HG02623 (cell line): ENCODE data around the gene PAH.
"Not testable (repeated sequence)": the region's sequence is repeated elsewhere in the genome, so short reads cannot be mapped to it uniquely, and the experiment has no call there.

Experiments
- ATAC-seq: cut with Tn5 transposase; IDR thresholded peaks from one replicate; pipeline ENCODE4 v1.9.1; 2021; ENCODE audit warnings: moderate library complexity; ENCODE audit not compliant: unreplicated experiment

Gene PAH

GRCh38 chr12:102833687-102834441 is 83.2 kb downstream of the PAH start:
- no peak for ATAC-seq

DNA sequence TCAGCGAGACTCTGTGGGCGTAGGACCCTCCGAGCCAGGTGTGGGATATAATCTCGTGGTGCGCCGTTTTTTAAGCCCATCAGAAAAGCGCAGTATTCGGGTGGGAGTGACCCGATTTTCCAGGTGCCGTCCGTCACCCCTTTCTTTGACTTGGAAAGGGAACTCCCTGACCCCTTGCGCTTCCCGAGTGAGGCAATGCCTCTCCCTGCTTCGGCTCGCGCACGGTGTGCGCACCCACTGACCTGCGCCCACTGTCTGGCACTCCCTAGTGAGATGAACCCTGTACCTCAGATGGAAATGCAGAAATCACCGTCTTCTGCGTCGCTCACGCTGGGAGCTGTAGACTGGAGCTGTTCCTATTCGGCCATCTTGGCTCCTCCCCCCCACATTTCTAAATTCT is 84.2 kb downstream of the PAH start:
- ATAC-seq: not testable (repeated sequence)

GRCh38 chr12:102824218-102824835 is 92.7 kb downstream of the PAH start:
- no peak for ATAC-seq

- ATAC-seq: no peak
Measured at GRCh38 chr12:102821149-102821548, 95.9 kb downstream of the PAH start.

DNA sequence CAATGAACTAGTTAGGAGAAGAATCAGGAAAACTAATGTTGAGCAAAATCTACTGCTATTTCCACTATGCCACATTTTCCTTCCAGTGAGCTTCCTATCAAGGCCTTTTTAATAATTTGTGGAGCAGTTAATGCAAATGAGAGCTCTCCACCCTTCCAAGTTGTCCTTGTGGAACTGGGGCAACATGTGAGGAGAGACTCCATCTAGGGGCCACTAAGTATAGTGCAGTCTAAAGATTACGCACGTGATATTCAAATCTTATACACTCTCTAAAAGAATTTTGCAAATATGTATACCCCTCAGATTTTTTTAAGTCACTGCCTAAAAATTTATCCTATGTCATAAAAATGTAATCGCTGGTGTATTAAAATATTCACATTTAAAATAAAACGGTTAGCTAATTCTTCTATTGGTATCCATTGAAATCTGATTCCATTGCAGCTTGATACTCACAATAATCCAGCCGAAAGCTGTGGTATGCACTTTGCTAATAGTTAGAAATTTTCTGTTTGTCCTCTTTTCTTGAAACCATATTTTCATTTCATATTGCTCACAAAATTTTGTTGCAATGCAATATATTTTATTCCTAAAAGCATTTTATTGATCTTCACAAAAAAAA is 100.1 kb downstream of the PAH start:
- no peak for ATAC-seq

DNA sequence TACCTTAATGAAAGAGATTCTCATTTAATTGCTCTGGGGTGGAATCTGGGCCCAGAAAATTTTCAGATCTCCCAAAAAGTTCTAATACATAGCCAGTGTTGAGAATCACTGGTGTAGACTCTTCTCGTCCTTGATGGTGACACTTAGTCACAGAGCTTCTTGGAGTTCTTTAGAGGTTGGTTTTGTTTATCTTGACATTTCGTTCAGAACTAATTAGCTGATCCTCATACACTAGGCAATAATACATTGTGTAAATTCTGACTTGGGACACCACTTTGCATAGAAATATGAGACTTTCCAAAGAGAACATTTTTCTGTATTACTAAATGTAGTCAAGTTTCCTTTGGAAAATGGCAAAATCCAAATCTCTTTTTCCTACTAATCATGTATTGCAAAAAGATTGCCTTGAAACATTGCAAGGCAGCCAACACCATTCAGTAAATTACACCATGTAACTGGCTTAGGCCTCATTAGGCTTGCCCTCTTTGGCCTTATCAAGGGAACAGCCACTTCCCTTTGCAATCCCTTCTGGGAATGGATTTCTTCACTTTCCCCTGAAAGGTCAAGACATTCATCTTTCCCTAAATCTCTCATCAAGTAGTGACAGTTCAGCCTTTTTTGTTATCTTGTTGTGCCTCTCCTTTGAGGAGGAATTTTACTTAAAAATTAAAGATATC is 102.2 kb downstream of the PAH start:
- no peak for ATAC-seq

- no peak for ATAC-seq
Measured at GRCh38 chr12:102812344-102812743, 104.7 kb downstream of the PAH start.

- no peak for ATAC-seq
Measured at GRCh38 chr12:102811110-102811737, 105.8 kb downstream of the PAH start.

- no peak for ATAC-seq
Measured at GRCh38 chr12:102808412-102808811, 108.6 kb downstream of the PAH start.

DNA sequence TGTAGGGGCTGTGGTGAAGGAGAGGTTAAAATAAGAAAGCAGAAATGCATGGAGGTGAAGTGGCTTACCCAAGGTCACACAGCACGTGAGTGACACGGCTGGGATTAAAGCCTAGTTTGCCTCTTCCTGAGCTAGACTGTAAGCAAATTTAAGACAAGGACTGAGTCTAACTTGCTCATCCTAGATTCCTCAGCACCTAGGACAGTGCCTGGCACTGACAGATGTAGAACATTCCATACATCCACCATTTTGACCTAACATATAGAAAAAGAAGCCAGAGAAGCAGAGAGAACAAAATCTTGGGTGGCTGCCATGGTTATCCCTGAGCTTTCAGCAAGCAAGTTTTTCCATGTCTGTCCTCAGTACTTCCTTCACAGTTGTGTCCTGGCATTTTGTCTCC is 110.5 kb downstream of the PAH start:
- ATAC-seq: no peak

DNA sequence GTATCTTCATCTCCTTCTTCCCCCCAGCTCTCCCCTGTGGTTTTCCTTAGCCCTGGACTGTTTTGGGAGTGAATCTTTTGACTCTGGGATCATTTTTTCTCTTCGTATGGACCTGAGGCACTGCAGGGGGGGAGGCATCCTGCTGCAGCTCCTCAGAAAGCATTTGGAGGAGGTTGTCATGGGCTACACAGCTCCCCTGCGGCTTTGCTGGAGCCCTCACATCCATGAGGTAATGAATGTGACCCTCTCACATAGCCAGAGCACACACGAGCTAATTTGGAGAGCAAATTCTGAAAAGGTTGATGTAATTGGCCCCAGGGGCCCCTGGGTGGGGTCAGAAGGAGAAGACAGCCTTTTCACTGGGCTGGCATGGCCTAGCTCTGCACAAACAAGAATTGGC is 110.9 kb downstream of the PAH start:
- ATAC-seq: no peak

- ATAC-seq: no peak
Measured at GRCh38 chr12:102800565-102800964, 116.5 kb downstream of the PAH start.

GRCh38 chr12:102799229-102799628 is 117.8 kb downstream of the PAH start:
- ATAC-seq: no peak

DNA sequence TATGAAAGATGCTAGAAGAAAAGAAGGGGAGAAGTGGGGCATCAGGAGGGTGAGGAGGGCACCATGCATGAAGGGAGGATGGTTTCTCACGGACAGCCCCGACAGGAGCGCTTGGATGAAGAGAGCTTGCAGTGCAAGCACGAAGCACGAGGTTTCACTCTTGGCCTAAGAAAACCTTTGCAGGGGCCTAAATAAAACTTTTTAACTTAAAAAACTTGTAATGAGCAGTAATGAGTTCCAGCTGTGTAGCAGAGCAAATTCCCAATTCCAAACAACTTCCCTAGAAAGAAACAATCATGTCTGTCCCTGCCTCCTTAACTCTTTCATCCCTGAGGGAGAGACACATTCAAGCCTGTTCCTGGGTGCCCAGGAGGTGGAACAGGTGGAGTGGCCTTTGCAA is 119.5 kb downstream of the PAH start:
- no peak for ATAC-seq

GRCh38 chr12:102793921-102794320 is 123.1 kb downstream of the PAH start:
- ATAC-seq: no peak
